Cardiac ventricle fibroblast (primary cell): ENCODE data around the gene HAL. TPM values are rescaled to one million over a fixed set of nuclear protein-coding genes. Genes with fewer than 3 reads are reported as not detected.

Source experiments
- total RNA-seq: library from RNA; depleted of rRNA; stranded (reverse); fragments of >200 nt; gene quantifications from 2 replicates; pipeline ENCODE4 v1.2.3, GENCODE V29; 2015

The HAL gene
- total RNA-seq, result 0.05 TPM in 1 of 2 replicates, not detected in the other

GRCh38 chr12:95996034-95996658, at the start of gene HAL:
Gene HAL (minus strand): TSS chr12:95996344. CDS start chr12:95995910, 434 bp downstream.

GRCh38 chr12:96035283-96036236, 39.4 kb upstream of the HAL start, which contains the start of gene LTA4H:
Gene LTA4H (minus strand): TSS chr12:96035587. CDS start chr12:96035519, 68 bp downstream.

GRCh38 chr12:95943330-95943842, 52.8 kb downstream of the HAL start, which contains the start of gene AMDHD1:
Gene AMDHD1 (plus strand): TSS chr12:95943331. CDS start chr12:95943399, 68 bp downstream.

GRCh38 chr12:95942524-95943329, 53.4 kb downstream of the HAL start, which contains the start of gene CCDC38:
Gene CCDC38 (minus strand): TSS chr12:95942614. CDS start chr12:95936509, 6,105 bp downstream.

Other genes with a start within 250 kb of the HAL start
- gene NTN4, start 205.6 kb downstream of the HAL start, total RNA-seq, result 2.2 and 2.9 TPM in 2 replicates
- 6.2 and 7.3 TPM in 2 replicates for gene SNRPF, start 137.4 kb downstream of the HAL start, total RNA-seq
- not detected in 2 replicates for gene CCDC38, start 53.7 kb downstream of the HAL start, total RNA-seq
- gene AMDHD1, start 53.0 kb downstream of the HAL start, total RNA-seq, result not detected in 2 replicates
- 74.5 and 75.1 TPM in 2 replicates for gene LTA4H, start 39.2 kb upstream of the HAL start, total RNA-seq
- gene ELK3, start 198.0 kb upstream of the HAL start, total RNA-seq, result 30.7 and 32.0 TPM in 2 replicates